Left lung (tissue), 10 donors: Measurements from ENCODE around the gene GFPT1. TPM values are rescaled to one million over a fixed set of nuclear protein-coding genes. Genes with fewer than 3 reads are reported as not detected.
A peak's percentile ranks its signal among the peaks of the same experiment; 100 is the strongest.

Source experiments
- ATAC-seq: fragments of 200-7000 bp; cut with Tn5 transposase; one replicate; pipeline ENCODE4 v1.9.1; 2020; ENCODE audit warnings: moderate library complexity
- DNase-seq, 4 donors: peaks; one replicate each; pipeline ENCODE4 v3.0.0-alpha.2; 2013 to 2020
- H3K27ac ChIP-seq, 2 donors: fragments of 200-600 bp; sonication (generic) in 1 of 2; one replicate each; pipeline versions ENCODE4 v1.5.0 to v1.8.0; 2020 to 2021
- H3K27me3 ChIP-seq, 2 donors: fragments of 200-600 bp; sonication (generic) in 1 of 2; one replicate each; pipeline versions ENCODE4 v1.5.0 to v1.8.0; 2020 to 2021
- H3K36me3 ChIP-seq, 2 donors: fragments of 200-600 bp; sonication (generic) in 1 of 2; one replicate each; pipeline versions ENCODE4 v1.5.0 to v1.8.0; 2020 to 2021
- H3K4me1 ChIP-seq, 2 donors: fragments of 200-600 bp; one replicate each; pipeline ENCODE4 v1.8.0; 2021
- H3K4me3 ChIP-seq, 2 donors: fragments of 200-600 bp; sonication (generic) in 1 of 2; one replicate each; pipeline versions ENCODE4 v1.5.0 to v1.8.0; 2020 to 2021; ENCODE audit warnings: mild to moderate bottlenecking in 1 of 2
- H3K9me3 ChIP-seq, 2 donors: fragments of 200-600 bp; sonication (generic) in 1 of 2; one replicate each; pipeline versions ENCODE4 v1.5.0 to v1.8.0; 2020 to 2021
- intact Hi-C, 2 donors: fragments of 100-400 bp; cut with DNase I; formaldehyde crosslinking; loops; one replicate each; pipeline versions ENCODE4 v1.11.2 to v1.14.2; 2022
- polyA plus RNA-seq, 6 donors: library from polyadenylated mRNA; unstranded; fragments of 120-200 nt; gene quantifications; one replicate each; pipeline ENCODE4 v1.2.1, GENCODE V29; 2013; ENCODE audit not compliant: insufficient read length in 6 of 6
- total RNA-seq, 2 donors: library from RNA; stranded (reverse); fragmentation: NEBNext Ultra II Directional; extraction: Animal tissue kit (Norgen Biotek cat#: 25700); gene quantifications; one replicate each; pipeline ENCODE4 v1.2.1, GENCODE V29; 2021
- TF ChIP-seq, protein P1 (sequence below), 2 donors: fragments of 200-600 bp; sonication (generic) in 1 of 2; IDR thresholded peaks; one replicate each; pipeline versions ENCODE4 v1.5.0 to v1.8.0; 2021; ENCODE audit warnings: antibody characterized with exemption in 2 of 2
- donor health status: DM: no; HTN: yes; CAD: no.
- donor health status: DM: no; HTN: no; CAD: no.

GFPT1 gene
- total and polyA plus RNA-seq, 8 donors: 26.3 to 95.7 (median 30.5) TPM

DNA sequence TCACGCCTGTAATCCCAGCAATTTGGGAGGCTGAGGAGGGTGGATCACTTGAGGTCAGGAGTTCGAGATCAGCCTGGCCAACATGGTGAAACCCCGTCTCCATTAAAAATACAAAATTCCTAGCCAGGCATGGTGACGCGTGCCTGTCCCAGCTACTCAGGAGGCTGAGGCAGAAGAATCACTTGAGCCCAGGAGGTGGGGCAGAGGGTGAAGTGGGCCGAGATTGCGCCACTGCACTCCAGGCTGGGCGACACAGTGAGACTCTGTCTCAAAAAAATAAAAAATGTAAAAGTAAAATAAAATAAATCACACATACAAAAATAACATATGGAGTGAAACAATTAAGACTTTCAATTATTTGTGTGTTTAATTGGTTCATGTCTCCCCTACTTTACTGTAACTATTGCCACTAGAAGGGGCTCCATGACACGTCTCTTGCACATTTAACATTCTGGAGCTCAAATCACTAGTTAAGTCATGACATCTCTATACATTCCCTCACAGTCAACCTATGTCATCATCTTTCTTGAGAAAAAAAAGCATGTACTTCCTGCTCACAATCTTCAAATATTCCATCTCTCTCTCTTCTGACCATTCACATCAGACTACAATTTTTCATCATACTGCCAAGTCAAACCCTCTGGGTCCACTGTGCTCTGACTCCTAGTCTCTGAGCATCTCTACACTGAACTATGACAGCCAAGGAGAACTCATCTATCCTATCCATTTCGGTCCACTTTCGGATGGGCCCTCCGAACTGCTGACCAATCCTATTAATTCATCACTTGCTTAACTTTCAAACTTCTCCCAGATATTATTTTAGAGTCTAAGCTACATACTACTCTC is 6.7 kb downstream of the GFPT1 start:
- TF ChIP-seq, protein P1, sequence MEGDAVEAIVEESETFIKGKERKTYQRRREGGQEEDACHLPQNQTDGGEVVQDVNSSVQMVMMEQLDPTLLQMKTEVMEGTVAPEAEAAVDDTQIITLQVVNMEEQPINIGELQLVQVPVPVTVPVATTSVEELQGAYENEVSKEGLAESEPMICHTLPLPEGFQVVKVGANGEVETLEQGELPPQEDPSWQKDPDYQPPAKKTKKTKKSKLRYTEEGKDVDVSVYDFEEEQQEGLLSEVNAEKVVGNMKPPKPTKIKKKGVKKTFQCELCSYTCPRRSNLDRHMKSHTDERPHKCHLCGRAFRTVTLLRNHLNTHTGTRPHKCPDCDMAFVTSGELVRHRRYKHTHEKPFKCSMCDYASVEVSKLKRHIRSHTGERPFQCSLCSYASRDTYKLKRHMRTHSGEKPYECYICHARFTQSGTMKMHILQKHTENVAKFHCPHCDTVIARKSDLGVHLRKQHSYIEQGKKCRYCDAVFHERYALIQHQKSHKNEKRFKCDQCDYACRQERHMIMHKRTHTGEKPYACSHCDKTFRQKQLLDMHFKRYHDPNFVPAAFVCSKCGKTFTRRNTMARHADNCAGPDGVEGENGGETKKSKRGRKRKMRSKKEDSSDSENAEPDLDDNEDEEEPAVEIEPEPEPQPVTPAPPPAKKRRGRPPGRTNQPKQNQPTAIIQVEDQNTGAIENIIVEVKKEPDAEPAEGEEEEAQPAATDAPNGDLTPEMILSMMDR (IDR thresholded peaks at IDR 0.05): no peak
- Histone ChIP-seq H3K27ac (peak overlapping the region; percentile 5 to 25), H3K4me1 (peaks cover 0 to 49% of the 10 kb centered on the region in 2 donors), H3K27me3 (no peaks in the 10 kb centered on the region), H3K4me3 (no peak overlapping the region), H3K9me3 (no peaks in the 10 kb centered on the region), H3K36me3 (peaks cover 0 to 8% of the 10 kb centered on the region in 2 donors)
- ATAC-seq (peak; percentile 80), DNase-seq (peak in 1 of 4 donors; percentile 54)
- intact Hi-C loops: no loop called here

- no peak for DNase-seq
- peaks cover 0 to 12% of the 10 kb centered on the region in 2 donors for H3K4me1 ChIP-seq
- no peaks in the 10 kb centered on the region for H3K27me3 ChIP-seq
- no peak overlapping the region for H3K27ac ChIP-seq
- H3K9me3 ChIP-seq: no peaks in the 10 kb centered on the region
- no peak for ATAC-seq
- TF ChIP-seq, protein P1 (IDR thresholded peaks at IDR 0.05): no peak
- H3K36me3 ChIP-seq: peaks cover 0 to 30% of the 10 kb centered on the region in 2 donors
- H3K4me3 ChIP-seq: no peak overlapping the region
- intact Hi-C loops: no loop called here
These were observed 10.6 kb downstream of the GFPT1 start for GRCh38 chr2:69376403-69376802.

DNA sequence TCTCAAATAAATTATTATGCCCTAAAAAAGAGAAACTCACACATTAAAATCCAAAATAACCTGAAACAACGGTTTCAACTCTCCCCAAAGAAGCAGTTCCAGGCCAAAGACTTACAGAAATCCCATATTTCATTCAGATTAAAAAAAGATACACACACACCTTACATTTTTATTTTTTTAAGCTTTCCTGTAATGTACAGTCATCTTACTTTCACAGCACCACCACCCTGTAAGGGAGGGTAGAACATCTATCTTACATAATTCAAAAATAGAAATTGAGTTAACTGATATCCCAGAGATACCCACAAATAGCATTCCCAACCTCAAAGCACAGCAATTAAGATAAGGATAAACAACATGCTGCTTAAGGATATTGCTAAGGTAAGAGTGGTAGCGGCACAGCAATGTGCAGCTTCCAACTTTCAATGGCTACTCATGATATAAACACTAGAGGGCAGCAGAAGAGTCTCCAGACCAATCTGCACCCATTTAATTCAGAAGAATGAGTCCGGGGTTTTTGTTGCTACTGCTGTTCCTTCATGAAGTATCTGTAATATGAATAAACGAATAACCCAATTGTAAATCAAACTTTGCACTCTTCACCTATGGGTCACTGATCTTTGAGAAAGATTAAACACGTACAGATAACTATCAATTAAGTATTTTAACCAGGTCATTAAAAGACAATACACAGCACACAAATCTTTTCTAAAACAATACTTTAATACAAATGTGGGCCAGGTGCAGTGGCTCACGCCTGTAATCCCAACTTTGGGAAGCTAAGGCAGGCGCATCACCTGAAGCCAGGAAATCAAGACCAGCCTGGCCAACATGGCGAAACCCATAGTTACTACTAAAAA is 11.3 kb downstream of the GFPT1 start:
- ATAC-seq (peak; percentile 87), DNase-seq (no peak)
- TF ChIP-seq, protein P1 (IDR thresholded peaks at IDR 0.05): peak; percentile 52 to 60
- no peak overlapping the region for H3K27ac ChIP-seq
- intact Hi-C loops: no loop called here
- no peaks in the 10 kb centered on the region for H3K27me3 ChIP-seq
- H3K36me3 ChIP-seq: peaks cover 0 to 37% of the 10 kb centered on the region in 2 donors
- H3K4me3 ChIP-seq: no peak overlapping the region
- H3K9me3 ChIP-seq: no peaks in the 10 kb centered on the region
- H3K4me1 ChIP-seq: peaks cover 0 to 6% of the 10 kb centered on the region in 2 donors

DNA sequence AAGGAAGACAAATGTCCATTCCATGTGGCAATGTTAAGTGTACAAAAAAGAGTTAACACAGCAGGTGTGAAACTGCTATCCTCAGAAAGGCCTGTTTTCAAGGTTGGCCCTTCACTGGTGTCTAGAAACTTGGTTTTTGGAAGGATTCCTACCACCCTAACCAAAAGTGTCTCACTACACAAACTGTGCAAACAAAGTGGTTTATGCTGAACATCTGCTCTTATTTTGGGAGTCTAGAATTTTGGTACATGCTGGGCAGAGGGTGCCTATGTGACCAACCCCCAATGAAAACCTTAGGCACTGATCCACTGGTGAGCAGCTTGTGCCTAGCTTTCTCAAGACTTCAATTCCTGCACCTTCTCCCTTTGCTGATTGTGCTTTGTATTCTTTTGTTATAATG is 14.3 kb downstream of the GFPT1 start:
- ATAC-seq: no peak
- intact Hi-C loops: no loop called here

More for the DNA sequence above, 14.3 kb downstream of the GFPT1 start:
- Histone ChIP-seq H3K27me3 (no peaks in the 10 kb centered on the region), H3K9me3 (no peaks in the 10 kb centered on the region), H3K4me1 (peaks cover 0 to 6% of the 10 kb centered on the region in 2 donors), H3K27ac (no peak overlapping the region), H3K4me3 (no peak overlapping the region), H3K36me3 (peaks cover 0 to 58% of the 10 kb centered on the region in 2 donors)
- no peak for DNase-seq
- TF ChIP-seq, protein P1 (IDR thresholded peaks at IDR 0.05): no peak
